Heart left ventricle (tissue), 16 donors: ENCODE data around the gene IMMP2L. TPM values are rescaled to one million over a fixed set of nuclear protein-coding genes. Genes with fewer than 3 reads are reported as not detected.

Source experiments
- ATAC-seq, 4 donors: fragments of 200-7000 bp; cut with Tn5 transposase; one replicate each; pipeline ENCODE4 v1.9.1; 2020 to 2022; ENCODE audit warnings: moderate library complexity in 4 of 4, mild to moderate bottlenecking in 3 of 4, moderate number of reproducible peaks in 1 of 4
- DNase-seq, 5 donors: peaks; one replicate each; pipeline ENCODE4 v3.0.0-alpha.2; 2020
- H3K27ac ChIP-seq, 12 donors: fragments of 200-600 bp; sonication (generic) in 4 of 12; one replicate each; pipeline versions ENCODE4 v1.5.0 to v1.8.0; 2016 to 2022; ENCODE audit warnings: mild to moderate bottlenecking in 2 of 12
- H3K27me3 ChIP-seq, 9 donors: fragments of 200-600 bp; sonication (generic) in 2 of 9; one replicate each; pipeline versions ENCODE4 v1.5.1 to v1.8.0; 2016 to 2022; ENCODE audit warnings: mild to moderate bottlenecking in 3 of 9
- H3K36me3 ChIP-seq, 9 donors: fragments of 200-600 bp; sonication (generic) in 2 of 9; one replicate each; pipeline versions ENCODE4 v1.5.0 to v1.8.0; 2018 to 2022; ENCODE audit warnings: mild to moderate bottlenecking in 2 of 9
- H3K4me1 ChIP-seq, 12 donors: fragments of 200-600 bp; sonication (generic) in 4 of 12; one replicate each; pipeline versions ENCODE4 v1.5.0 to v1.8.0; 2016 to 2022; ENCODE audit warnings: mild to moderate bottlenecking in 3 of 12
- H3K4me3 ChIP-seq, 12 donors: fragments of 200-600 bp; sonication (generic) in 4 of 12; one replicate each; pipeline versions ENCODE4 v1.5.0 to v1.8.0; 2017 to 2022; ENCODE audit warnings: mild to moderate bottlenecking in 9 of 12, moderate library complexity in 4 of 12
- H3K9me3 ChIP-seq, 12 donors: fragments of 200-600 bp; sonication (generic) in 4 of 12; one replicate each; pipeline versions ENCODE4 v1.5.0 to v1.8.0; 2016 to 2022; ENCODE audit warnings: mild to moderate bottlenecking in 1 of 12
- POLR2A ChIP-seq, 2 donors: fragments of 450-650 bp; IDR thresholded peaks; one replicate each; pipeline ENCODE4 v1.6.1; 2017; ENCODE audit warnings: antibody characterized with exemption in 2 of 2, mild to moderate bottlenecking in 2 of 2, moderate library complexity in 2 of 2
- WGBS, 4 donors: extraction: QIAGEN DNeasy Blood & Tissue Kit in 2 of 4; methylation state at CpG; one replicate each; pipeline versions ENCODE4 v1.1.5 to v1.1.7; 2013 to 2018; 5-methylcytosine and 5-hydroxymethylcytosine counted together
- intact Hi-C, 10 donors: fragments of 100-400 bp; cut with DNase I; formaldehyde crosslinking; loops; one replicate each; pipeline versions ENCODE4 v1.11.1 to v1.14.2; 2022
- polyA plus RNA-seq, 2 donors: library from polyadenylated mRNA; stranded (reverse); fragments of 200-250 nt; gene quantifications; one replicate each; pipeline ENCODE4 v1.2.3, GENCODE V29; 2013
- total RNA-seq, 9 donors: library from RNA; depleted of rRNA in 2 of 9; stranded (reverse); fragments of >200 nt in 2 of 9; fragmentation: NEBNext Ultra II Directional in 3 of 9; extraction: Animal tissue kit (Norgen Biotek cat#: 25700) in 3 of 9; gene quantifications; one replicate each; pipeline versions ENCODE4 v1.1.0 to v1.2.4, GENCODE V29; 2016 to 2023
- TF ChIP-seq, protein P1 (sequence below), 12 donors: fragments of 200-600 bp; sonication (generic) in 4 of 12; IDR thresholded peaks; one replicate each; pipeline versions ENCODE4 v1.5.0 to v1.8.0; 2018 to 2022; ENCODE audit warnings: antibody characterized with exemption in 12 of 12, mild to moderate bottlenecking in 5 of 12
- donor health status: ischemic (EF 13 %, LVEDD 7.1; RV severe dilation, severe dysfunction).
- donor health status: healthy with polysubstance abuse.
- donor health status: DM: no; HTN: yes; CAD: no.
- donor health status: DM: no; HTN: no; CAD: no.
- donor health status: ischemic (EF 25% LVEDD 6.9; RV normal size, moderate dysfunction).
- donor health status: ischemic (EF 25% LVEDD 5.7; RV mildly dilated, moderate dysfunction).
- donor health status: healthy.
- donor health status: DM: yes; HTN: yes; CAD: no.
- donor health status: ischemic (EF 35%, LVEDD 5.7; RV mildly dilated, moderate dysfunction).
- donor health status: nonischemic (EF 11% LVEDD 7.7; RV severe dilation, severe dysfunction).
- donor health status: DM: yes; HTN: yes; CAD: no.
- donor health status: PGD.
- donor health status: ischemic (EF 29% LVEDD 5.4; RV normal size, mild dysfunction).
- donor health status: nonischemic (EF 23%, LVEDD 6.1; RV moderate dilation, normal function).

Gene IMMP2L
- total and polyA plus RNA-seq, 11 donors: 5.1 to 17.2 (median 15.9) TPM

- Histone ChIP-seq H3K27me3 (no peaks in the 10 kb centered on the region), H3K36me3 (no peaks in the 10 kb centered on the region), H3K4me3 (no peak overlapping the region), H3K4me1 (no peaks in the 10 kb centered on the region), H3K27ac (no peak overlapping the region), H3K9me3 (peaks cover 0 to 14% (median 1%) of the 10 kb centered on the region in 12 donors)
- DNase-seq: no peak
- intact Hi-C loops: no loop called here
- no peak for ATAC-seq
- TF ChIP-seq, protein P1, sequence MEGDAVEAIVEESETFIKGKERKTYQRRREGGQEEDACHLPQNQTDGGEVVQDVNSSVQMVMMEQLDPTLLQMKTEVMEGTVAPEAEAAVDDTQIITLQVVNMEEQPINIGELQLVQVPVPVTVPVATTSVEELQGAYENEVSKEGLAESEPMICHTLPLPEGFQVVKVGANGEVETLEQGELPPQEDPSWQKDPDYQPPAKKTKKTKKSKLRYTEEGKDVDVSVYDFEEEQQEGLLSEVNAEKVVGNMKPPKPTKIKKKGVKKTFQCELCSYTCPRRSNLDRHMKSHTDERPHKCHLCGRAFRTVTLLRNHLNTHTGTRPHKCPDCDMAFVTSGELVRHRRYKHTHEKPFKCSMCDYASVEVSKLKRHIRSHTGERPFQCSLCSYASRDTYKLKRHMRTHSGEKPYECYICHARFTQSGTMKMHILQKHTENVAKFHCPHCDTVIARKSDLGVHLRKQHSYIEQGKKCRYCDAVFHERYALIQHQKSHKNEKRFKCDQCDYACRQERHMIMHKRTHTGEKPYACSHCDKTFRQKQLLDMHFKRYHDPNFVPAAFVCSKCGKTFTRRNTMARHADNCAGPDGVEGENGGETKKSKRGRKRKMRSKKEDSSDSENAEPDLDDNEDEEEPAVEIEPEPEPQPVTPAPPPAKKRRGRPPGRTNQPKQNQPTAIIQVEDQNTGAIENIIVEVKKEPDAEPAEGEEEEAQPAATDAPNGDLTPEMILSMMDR (IDR thresholded peaks at IDR 0.05): no peak
- TF ChIP-seq POLR2A (IDR thresholded peaks at IDR 0.05): no peak
Observed at GRCh38 chr7:111578754-111579153, 16.5 kb upstream of the IMMP2L start.

GRCh38 chr7:111571720-111572119 lies 9.4 kb upstream of the IMMP2L start:
- intact Hi-C loops: no loop called here
- 94 to 97% (median 95%) methylated on average over 5 of the region's 5 CpGs for WGBS, 4 donors
- no peak overlapping the region for H3K27ac ChIP-seq
- H3K27me3 ChIP-seq: peaks cover 0 to 3% (median 0%) of the 10 kb centered on the region in 9 donors
- H3K9me3 ChIP-seq: peaks cover 0 to 25% (median 13%) of the 10 kb centered on the region in 12 donors
- H3K4me3 ChIP-seq: no peak overlapping the region
- H3K4me1 ChIP-seq: no peaks in the 10 kb centered on the region
- ATAC-seq (no peak), DNase-seq (no peak)
- H3K36me3 ChIP-seq: no peaks in the 10 kb centered on the region
- TF ChIP-seq, protein P1 (IDR thresholded peaks at IDR 0.05): no peak
- TF ChIP-seq POLR2A (IDR thresholded peaks at IDR 0.05): no peak

DNA sequence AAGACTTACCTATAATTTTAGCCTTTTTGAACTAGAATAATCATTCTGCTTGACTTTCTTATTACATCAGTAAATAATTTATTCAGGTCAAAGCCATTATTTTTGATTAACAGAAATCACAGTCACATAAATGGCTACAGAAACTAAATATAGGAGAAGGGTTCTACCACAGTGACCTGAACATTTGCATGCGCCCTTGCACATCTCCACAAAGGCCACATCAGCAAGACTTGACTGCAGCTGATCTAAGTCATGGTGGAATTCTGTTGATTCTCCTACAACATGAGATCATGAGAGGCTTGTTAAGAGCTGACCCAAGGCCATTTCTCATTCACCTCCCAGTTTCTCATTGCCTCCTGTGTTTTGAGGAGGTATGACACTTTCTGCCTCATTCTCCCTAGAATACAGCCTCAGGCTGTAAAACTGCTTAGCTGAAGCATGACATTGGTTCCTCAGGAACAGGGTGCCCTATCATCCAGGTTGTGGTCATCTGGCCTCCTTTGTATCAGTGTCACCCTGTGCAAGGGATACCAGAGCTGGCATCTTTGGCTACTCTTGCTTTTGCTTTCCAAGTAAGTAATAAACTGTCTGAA lies 6.7 kb upstream of the IMMP2L start:
- TF ChIP-seq, protein P1 (IDR thresholded peaks at IDR 0.05): no peak
- TF ChIP-seq POLR2A (IDR thresholded peaks at IDR 0.05): no peak
- Histone ChIP-seq H3K36me3 (no peaks in the 10 kb centered on the region), H3K9me3 (peaks cover 0 to 24% (median 12%) of the 10 kb centered on the region in 12 donors), H3K4me3 (no peak overlapping the region), H3K27me3 (peaks cover 0 to 3% (median 0%) of the 10 kb centered on the region in 9 donors), H3K27ac (no peak overlapping the region), H3K4me1 (no peaks in the 10 kb centered on the region)
- no peak for DNase-seq
- intact Hi-C loops: no loop called here
- ATAC-seq: no peak
- WGBS, 4 donors: 86 to 96% (median 93%) methylated on average over 1 of the region's 1 CpG

DNA sequence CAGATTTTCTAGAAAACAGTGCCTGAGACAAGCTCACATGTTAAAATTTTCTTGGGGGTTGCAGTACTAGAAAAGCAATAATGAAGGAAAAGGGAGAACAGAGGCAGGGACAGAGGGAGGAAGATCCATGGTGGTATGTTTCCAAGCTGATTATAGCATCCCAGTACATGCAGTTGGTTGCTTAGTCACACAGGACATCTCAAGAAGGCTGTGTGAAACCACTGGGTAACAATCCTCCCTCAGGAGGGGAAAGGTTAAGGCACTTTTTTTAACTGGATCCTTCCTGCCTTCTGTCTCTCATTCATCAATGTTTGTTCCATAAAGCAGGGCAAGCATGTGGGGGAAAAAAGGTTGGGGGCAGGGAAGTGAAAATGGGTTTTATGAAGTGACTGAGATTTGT lies 6.1 kb upstream of the IMMP2L start:
- H3K9me3 ChIP-seq: peaks cover 0 to 24% (median 12%) of the 10 kb centered on the region in 12 donors
- no peak overlapping the region for H3K27ac ChIP-seq
- H3K4me1 ChIP-seq: no peaks in the 10 kb centered on the region
- intact Hi-C loops: no loop called here
- DNase-seq (no peak), ATAC-seq (no peak)
- no peaks in the 10 kb centered on the region for H3K36me3 ChIP-seq
- no peak overlapping the region for H3K4me3 ChIP-seq
- H3K27me3 ChIP-seq: peaks cover 0 to 3% (median 0%) of the 10 kb centered on the region in 9 donors
- TF ChIP-seq, protein P1 (IDR thresholded peaks at IDR 0.05): no peak
- TF ChIP-seq POLR2A (IDR thresholded peaks at IDR 0.05): no peak
